GM12891 (cell line): ENCODE measurements around the gene VENTX. TPM values are rescaled to one million over a fixed set of nuclear protein-coding genes. Genes with fewer than 3 reads are reported as not detected.

Experiments
- DNase-seq: peaks from one replicate; pipeline ENCODE4 v3.0.0; 2011; ENCODE audit warnings: low spot score; ENCODE audit not compliant: insufficient read length
- FAIRE-seq: peaks from 2 replicates; lab custom pipeline; 2011; peaks lifted over from hg19 to GRCh38; lab: Jason Lieb, UNC
- PAX5 ChIP-seq: IDR thresholded peaks from 2 replicates; pipeline ENCODE4 v1.6.1; 2011; ENCODE audit warnings: low read length, moderate library complexity, mild to moderate bottlenecking; ENCODE audit not compliant: insufficient read depth, severe bottlenecking
- POLR2A ChIP-seq: IDR thresholded peaks from 2 replicates; pipeline ENCODE4 v1.6.1; 2011; ENCODE audit warnings: low read depth, low read length, control low read depth
- POLR2AphosphoS5 ChIP-seq: IDR thresholded peaks from 2 replicates; pipeline ENCODE4 v1.6.1; 2011; ENCODE audit warnings: low read depth, low read length, control low read depth
- POU2F2 ChIP-seq: IDR thresholded peaks from 2 replicates; pipeline ENCODE4 v1.6.1; 2011; ENCODE audit warnings: low read depth, mild to moderate bottlenecking, control low read depth, low read length, moderate library complexity
- SPI1 ChIP-seq: IDR thresholded peaks from 2 replicates; pipeline ENCODE4 v1.6.1; 2011; ENCODE audit warnings: low read depth, low read length, control low read depth
- TAF1 ChIP-seq: IDR thresholded peaks from 2 replicates; pipeline ENCODE4 v1.6.1; 2011; ENCODE audit warnings: low read depth, low read length, control low read depth
- polyA plus RNA-seq: library from polyadenylated mRNA; unstranded; fragments of >200 nt; gene quantifications from one replicate; pipeline ENCODE4 v1.2.1, GENCODE V29; 2012; ENCODE audit warnings: low read depth, missing spikeins, inconsistent platforms; ENCODE audit not compliant: missing spikeins

Gene VENTX, protein sequence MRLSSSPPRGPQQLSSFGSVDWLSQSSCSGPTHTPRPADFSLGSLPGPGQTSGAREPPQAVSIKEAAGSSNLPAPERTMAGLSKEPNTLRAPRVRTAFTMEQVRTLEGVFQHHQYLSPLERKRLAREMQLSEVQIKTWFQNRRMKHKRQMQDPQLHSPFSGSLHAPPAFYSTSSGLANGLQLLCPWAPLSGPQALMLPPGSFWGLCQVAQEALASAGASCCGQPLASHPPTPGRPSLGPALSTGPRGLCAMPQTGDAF
- not detected for polyA plus RNA-seq

DNA sequence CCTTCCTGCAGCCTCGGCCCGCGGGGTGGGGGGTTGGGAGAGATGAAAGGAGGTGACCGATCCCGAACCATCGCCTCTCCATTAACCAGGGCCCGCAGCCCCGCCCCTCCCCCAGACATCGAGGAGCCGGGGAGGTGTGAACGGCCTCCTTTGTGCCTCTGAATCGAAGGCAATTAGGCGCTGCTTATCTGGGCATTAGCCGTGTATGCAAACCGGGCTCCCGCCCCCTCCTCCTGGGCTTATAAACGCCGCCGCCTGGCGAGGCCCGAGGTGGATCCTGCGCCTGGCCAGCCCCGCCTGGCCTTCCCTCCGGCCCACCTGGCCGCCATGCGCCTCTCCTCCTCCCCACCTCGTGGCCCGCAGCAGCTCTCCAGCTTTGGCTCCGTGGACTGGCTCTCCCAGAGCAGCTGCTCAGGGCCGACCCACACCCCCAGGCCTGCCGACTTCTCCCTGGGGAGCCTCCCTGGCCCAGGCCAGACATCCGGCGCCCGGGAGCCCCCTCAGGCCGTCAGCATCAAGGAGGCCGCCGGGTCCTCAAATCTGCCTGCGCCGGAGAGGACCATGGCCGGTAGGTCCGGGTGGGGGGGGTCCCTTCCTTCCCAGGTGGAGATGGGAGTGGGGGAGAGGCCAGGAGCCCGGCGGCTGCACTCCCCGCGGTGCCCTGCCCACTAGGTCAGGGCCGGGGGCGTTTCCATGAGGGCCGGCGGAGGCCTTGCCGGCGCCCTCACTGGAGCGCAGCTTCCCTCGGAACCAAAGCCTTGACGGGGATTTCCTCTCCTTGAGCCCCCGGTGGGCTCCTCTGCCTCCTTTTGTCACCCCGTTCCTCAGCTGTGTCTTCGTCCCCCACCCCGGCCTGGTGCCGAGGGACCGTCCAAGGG is at the start of gene VENTX:
Gene VENTX (plus strand): TSS at position 268 of the 878 bp plus-strand sequence. CDS start 60 bp downstream, at position 328.
- DNase-seq, result no peak
- TF ChIP-seq SPI1, result no peak
- no peak for TF ChIP-seq PAX5
- no peak for TF ChIP-seq TAF1
- no peak for TF ChIP-seq POLR2A
- TF ChIP-seq POU2F2, result no peak
- TF ChIP-seq POLR2AphosphoS5, result no peak
- no peak for FAIRE-seq

DNA sequence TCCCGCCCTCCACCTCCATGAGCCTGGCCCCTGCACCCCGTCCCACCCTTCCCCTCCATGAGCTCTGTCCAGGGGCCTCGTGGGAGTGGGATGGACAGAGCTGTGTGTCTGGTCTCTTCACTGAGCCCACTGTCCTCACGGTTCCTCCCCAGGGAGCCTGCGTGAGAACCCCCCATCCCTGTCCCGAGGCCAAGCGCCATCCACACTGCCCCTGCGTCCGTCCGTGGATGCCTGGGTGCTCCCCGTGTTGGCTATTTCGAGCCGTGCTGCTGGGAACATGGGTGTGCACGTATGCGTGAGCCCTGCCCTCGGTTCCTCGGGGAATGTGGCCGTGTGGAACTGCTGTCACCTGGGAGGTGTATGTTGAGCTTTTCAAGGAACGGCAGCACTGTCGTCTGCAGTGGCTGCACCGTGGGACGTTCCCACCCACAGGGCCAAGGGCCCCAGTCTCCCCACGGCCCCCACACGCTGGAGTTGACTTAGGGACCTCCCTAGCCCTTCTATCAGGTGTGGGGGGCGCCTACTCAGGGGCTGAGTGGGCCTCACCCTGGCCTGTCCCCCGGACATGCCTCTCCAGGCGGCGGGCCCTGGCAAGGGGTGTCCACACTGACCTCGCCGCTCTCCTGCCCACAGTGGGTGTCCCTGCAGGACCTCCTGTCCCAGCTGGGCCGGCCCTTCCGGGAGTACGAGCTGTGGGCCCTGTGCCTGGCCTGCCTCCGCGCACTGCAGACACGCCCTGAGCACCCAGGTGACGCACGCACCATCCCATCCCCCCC is 49.6 kb upstream of the VENTX start:
- FAIRE-seq (no peak), DNase-seq (no peak)
- TF ChIP-seq TAF1 (no peak), PAX5 (no peak), POLR2A (no peak), SPI1 (no peak), POU2F2 (no peak), POLR2AphosphoS5 (no peak)

DNA sequence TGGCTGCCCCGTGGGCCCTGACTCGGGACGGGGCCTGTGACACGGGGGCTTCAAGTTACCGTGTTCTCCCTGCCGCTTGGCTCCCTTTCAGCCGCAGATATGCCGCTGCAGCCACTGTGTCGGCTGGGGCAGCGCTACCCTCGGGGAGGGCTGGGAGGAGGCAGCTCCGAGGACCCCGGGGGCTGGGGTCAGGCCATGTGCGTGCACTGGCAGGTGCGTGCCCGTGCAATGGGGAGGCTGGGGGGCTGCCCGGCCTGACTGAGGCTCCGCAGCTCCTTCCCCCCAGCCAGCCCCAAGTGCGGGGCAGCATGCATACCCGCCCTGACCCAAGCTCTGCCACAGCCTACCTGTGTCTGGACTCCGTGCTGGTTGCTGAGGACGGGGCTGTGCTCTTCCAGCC is 48.4 kb upstream of the VENTX start:
- TF ChIP-seq PAX5 (no peak), TAF1 (no peak), POLR2A (no peak), POU2F2 (no peak), SPI1 (no peak)
- no peak for DNase-seq
- no peak for FAIRE-seq

DNA sequence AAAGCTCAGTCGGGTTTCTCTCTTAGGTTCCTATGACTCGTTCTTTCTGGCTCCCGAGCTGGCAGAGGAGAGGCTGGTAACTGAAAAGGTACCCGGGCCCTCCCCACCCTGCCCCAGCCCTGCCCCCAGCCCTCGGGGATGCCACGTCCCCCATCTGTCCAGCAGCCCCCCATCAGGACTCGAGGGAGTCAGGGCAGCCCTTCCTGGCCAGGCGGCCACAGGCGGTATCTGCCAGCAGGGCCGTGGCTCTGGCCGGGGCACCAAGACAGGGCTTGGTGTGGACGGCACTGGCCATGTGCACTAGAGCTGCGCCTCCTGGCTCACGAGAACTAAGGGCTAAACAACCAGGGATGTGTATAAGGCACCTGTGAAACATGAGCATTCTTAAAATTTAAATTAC is 47.9 kb upstream of the VENTX start:
- FAIRE-seq, result no peak
- no peak for TF ChIP-seq TAF1
- no peak for TF ChIP-seq SPI1
- TF ChIP-seq PAX5, result no peak
- no peak for TF ChIP-seq POLR2AphosphoS5
- TF ChIP-seq POLR2A, result no peak
- no peak for TF ChIP-seq POU2F2
- no peak for DNase-seq

DNA sequence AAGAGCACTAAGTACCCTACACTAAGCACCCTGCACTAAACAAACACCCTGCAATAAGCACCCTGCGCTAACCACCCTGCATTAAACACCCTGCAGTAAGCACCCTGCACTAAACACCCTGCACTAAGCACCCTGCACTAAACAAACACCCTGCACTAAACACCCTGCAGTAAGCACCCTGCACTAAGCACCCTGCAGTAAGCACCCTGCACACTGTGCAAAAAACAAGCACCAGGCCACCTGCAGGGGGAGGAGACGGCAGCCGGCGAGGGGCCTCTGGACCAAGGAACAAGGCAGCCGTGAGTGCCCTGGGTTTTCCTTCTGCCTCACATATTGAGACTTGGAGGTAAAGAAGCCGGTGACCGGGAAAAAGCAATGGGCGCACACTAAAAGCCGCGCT is 47.4 kb upstream of the VENTX start:
- TF ChIP-seq TAF1 (no peak), SPI1 (no peak), POLR2AphosphoS5 (no peak), PAX5 (no peak), POU2F2 (no peak), POLR2A (no peak)
- DNase-seq (no peak), FAIRE-seq (no peak)

DNA sequence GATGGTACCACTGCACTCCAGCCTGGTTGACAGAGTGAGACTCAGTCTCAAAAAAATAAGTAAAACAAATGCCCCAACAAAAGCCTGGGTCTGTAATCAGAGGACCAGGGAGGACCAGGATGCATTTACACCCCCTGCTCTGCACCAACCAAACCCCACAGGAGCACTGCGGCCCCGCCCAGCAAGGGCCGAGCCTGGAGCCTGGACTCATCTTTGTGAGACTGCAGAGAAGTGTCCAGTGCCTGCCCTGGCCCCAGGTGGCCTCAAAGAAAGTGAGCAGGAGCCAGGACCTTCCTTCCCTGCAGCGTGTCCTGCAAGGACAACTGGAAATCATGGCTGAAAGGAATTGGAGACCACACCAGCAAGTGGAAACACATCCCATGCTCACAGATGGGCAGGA is 46.0 kb upstream of the VENTX start:
- DNase-seq (no peak), FAIRE-seq (no peak)
- TF ChIP-seq TAF1, result no peak
- TF ChIP-seq POLR2AphosphoS5, result no peak
- no peak for TF ChIP-seq POU2F2
- no peak for TF ChIP-seq POLR2A
- no peak for TF ChIP-seq SPI1
- no peak for TF ChIP-seq PAX5

DNA sequence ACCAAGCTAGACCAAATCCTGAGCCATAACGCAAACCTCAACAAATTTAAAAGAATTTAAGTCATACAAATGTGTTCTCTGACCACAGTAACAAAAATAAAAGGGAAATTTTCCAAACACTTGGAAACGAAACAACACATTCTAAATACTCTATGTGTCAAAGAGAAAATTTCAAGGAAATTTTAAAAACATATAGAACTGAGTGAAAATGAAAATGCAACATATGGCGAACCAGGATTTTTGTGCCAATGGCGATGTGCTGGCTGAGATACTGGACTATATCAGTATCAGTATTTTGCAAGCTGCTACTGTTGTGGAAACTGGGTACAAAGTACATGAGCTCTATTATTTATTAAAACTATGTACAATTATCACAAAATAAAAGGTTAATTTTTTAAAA is 43.5 kb upstream of the VENTX start:
- FAIRE-seq, result no peak
- no peak for TF ChIP-seq POLR2A
- no peak for TF ChIP-seq SPI1
- TF ChIP-seq PAX5, result no peak
- no peak for TF ChIP-seq TAF1
- TF ChIP-seq POU2F2, result no peak
- no peak for TF ChIP-seq POLR2AphosphoS5
- DNase-seq, result no peak

DNA sequence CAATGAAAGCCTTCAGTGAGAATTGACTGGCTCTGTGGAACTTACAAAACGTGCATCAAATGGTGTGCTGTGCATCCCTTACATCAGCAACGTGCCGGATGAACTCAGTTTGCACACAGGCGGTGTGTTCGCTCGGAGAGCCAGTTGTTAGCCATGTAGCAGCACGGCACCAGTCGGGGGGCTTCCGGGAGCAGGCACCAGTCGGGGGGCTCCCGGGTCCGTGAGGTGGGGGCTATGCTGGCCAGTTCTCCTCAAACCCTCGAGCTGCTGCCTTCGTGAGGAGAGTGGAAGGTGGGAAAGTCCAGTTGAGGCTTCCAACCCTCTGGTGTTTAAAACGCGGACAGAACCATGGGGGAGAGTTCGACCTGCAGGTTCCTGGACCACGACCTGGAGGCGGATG is 42.6 kb upstream of the VENTX start:
- TF ChIP-seq PAX5 (no peak), POLR2AphosphoS5 (no peak), SPI1 (no peak), POU2F2 (no peak), POLR2A (no peak)
- DNase-seq, result no peak
- no peak for FAIRE-seq

DNA sequence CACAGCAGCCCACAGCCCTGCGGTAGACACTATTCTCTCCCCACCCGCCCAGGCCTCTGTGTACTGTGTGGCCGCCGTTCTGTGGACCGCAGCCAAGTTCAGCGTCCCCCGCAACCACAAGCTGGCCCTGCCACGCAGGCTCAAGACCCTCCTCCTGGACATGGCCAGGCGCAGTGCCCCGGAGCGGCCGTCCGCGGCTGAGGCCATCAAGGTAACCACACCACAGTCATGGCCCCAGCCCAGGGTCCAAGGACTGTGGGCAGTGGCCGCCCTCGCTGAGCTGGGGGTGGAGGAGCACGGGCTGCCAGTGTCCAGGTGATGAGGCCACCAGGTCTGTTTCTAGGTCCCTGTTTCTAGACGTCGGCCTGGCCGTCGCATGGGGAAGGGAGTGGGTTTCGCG is 42.0 kb upstream of the VENTX start:
- DNase-seq (no peak), FAIRE-seq (no peak)
- TF ChIP-seq POLR2AphosphoS5 (no peak), SPI1 (no peak), TAF1 (no peak), POU2F2 (no peak), PAX5 (no peak), POLR2A (no peak)
